ENCODE data around the gene PARS2. TPM values are rescaled to one million over a fixed set of nuclear protein-coding genes. Genes with fewer than 3 reads are reported as not detected.

PARS2 gene
- total RNA-seq, 6 experiments from 2014 or later, result 3.3 to 4.2 (median 3.6) TPM

GRCh38 chr1:54710841-54711240 lies 53.5 kb downstream of the PARS2 start:
- H3K9me3 Mint-ChIP-seq, result no peaks in the 10 kb centered on the region
- TF ChIP-seq, protein P1, sequence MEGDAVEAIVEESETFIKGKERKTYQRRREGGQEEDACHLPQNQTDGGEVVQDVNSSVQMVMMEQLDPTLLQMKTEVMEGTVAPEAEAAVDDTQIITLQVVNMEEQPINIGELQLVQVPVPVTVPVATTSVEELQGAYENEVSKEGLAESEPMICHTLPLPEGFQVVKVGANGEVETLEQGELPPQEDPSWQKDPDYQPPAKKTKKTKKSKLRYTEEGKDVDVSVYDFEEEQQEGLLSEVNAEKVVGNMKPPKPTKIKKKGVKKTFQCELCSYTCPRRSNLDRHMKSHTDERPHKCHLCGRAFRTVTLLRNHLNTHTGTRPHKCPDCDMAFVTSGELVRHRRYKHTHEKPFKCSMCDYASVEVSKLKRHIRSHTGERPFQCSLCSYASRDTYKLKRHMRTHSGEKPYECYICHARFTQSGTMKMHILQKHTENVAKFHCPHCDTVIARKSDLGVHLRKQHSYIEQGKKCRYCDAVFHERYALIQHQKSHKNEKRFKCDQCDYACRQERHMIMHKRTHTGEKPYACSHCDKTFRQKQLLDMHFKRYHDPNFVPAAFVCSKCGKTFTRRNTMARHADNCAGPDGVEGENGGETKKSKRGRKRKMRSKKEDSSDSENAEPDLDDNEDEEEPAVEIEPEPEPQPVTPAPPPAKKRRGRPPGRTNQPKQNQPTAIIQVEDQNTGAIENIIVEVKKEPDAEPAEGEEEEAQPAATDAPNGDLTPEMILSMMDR (IDR thresholded peaks at IDR 0.05), result no peak
- peaks cover 12% of the 10 kb centered on the region for H3K4me1 Mint-ChIP-seq (ENCODE audit: low read depth)
- no peak overlapping the region for H3K27ac Mint-ChIP-seq
- no peak for DNase-seq
- H3K36me3 Mint-ChIP-seq (ENCODE audit: low read depth), result no peaks in the 10 kb centered on the region
- peaks cover 32% of the 10 kb centered on the region for H3K27me3 Mint-ChIP-seq (ENCODE audit: insufficient read depth)
- H3K4me3 Mint-ChIP-seq, result no peak overlapping the region

- TF ChIP-seq, protein P1 (IDR thresholded peaks at IDR 0.05), result no peak
- H3K9me3 Mint-ChIP-seq, result no peaks in the 10 kb centered on the region
- peaks cover 32% of the 10 kb centered on the region for H3K27me3 Mint-ChIP-seq (ENCODE audit: insufficient read depth)
- no peak for DNase-seq
- no peak overlapping the region for H3K4me3 Mint-ChIP-seq
- H3K27ac Mint-ChIP-seq, result no peak overlapping the region
- peaks cover 10% of the 10 kb centered on the region for H3K4me1 Mint-ChIP-seq (ENCODE audit: low read depth)
- no peaks in the 10 kb centered on the region for H3K36me3 Mint-ChIP-seq (ENCODE audit: low read depth)
Observed at GRCh38 chr1:54710434-54710833, 53.9 kb downstream of the PARS2 start.

DNA sequence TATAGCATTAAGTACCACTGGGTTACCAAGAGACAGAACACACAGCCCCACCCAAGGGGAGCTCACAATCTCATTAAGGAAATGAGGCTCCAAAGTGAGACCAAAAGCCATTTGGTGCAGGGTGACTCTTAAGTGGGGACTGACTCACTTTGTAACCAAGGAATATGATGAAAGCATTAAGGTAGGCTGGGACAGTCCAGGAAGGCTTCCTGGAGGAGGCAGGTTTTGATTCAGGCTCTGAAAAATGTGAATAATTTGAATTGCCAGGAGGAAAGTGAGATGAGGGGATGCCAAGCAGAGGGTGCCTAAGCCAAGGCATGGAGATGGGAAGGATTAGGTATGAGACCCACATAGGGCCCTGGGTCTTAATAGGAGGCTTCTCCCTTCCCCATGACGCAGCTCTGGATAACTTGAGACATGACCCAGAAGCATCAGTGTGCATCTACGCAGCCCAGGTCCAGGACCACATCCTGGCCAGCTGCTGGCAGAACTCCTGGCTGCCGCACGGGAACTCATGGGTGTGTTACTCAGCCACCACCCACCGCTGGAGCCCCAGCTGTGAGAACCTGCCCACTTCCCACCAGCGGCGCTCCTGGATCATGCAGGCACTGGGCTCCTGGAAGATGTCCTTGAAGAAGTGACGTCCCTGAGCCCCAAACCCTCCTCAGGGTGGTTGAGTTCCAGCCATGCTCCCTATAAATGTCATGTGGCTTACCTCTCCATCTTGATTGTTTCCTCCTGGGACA lies 54.6 kb downstream of the PARS2 start:
- Mint-ChIP-seq H3K27me3 (ENCODE audit: insufficient read depth) (peaks cover 32% of the 10 kb centered on the region), H3K4me1 (ENCODE audit: low read depth) (peaks cover 5% of the 10 kb centered on the region; the same call in 1 of the 2 replicates), H3K36me3 (ENCODE audit: low read depth) (no peaks in the 10 kb centered on the region), H3K9me3 (no peaks in the 10 kb centered on the region), H3K4me3 (no peak overlapping the region), H3K27ac (no peak overlapping the region)
- TF ChIP-seq, protein P1 (IDR thresholded peaks at IDR 0.05), result no peak
- DNase-seq, result no peak

DNA sequence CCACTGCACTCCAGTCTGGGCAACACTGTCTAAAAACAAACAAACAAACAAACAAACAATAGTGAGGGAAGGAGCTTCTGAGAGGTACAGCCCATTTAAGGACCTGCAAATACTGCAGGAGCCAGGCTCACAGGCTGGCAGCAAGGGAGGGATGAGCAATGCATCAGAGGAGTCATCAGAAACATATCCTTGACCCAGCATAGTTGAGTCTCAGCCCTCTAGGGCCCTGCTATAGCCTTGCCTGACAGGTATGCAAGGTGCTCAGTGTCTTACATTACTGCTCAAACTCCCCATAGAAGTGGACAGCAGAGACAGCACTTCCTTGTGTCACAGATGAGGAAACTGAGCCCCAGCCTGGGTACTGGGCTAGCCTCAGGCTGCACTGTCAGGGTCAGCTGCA lies 55.9 kb downstream of the PARS2 start:
- H3K4me3 Mint-ChIP-seq, result no peak overlapping the region
- H3K36me3 Mint-ChIP-seq (ENCODE audit: low read depth), result no peaks in the 10 kb centered on the region
- no peak overlapping the region for H3K27ac Mint-ChIP-seq
- peaks cover 31% of the 10 kb centered on the region for H3K27me3 Mint-ChIP-seq (ENCODE audit: insufficient read depth)
- no peak for DNase-seq
- H3K9me3 Mint-ChIP-seq, result no peaks in the 10 kb centered on the region
- peaks cover 5% of the 10 kb centered on the region; the same call in 1 of the 2 replicates for H3K4me1 Mint-ChIP-seq (ENCODE audit: low read depth)
- TF ChIP-seq, protein P1 (IDR thresholded peaks at IDR 0.05), result no peak

Other genes starting within 250 kb of the PARS2 start
- 1 to 10 TPM; 2.9 to 4.8 (median 3.8) TPM for gene ACOT11, start 216.3 kb downstream of the PARS2 start, total RNA-seq (2021; fragmentation: NEBNext Ultra II Directional; extraction: Animal tissue kit (Norgen Biotek cat#: 25700))
- gene FAM151A, start 141.0 kb downstream of the PARS2 start, total RNA-seq (2021; fragmentation: NEBNext Ultra II Directional; extraction: Animal tissue kit (Norgen Biotek cat#: 25700)), result not detected
- gene MROH7, start 122.7 kb downstream of the PARS2 start, total RNA-seq (2021; fragmentation: NEBNext Ultra II Directional; extraction: Animal tissue kit (Norgen Biotek cat#: 25700)), result under 1 TPM in 1 of 6 experiments, not detected in 5; 0.09 TPM
- 10 to 100 TPM; 20.1 to 31.5 (median 28.2) TPM for gene TTC4, start 48.7 kb downstream of the PARS2 start, total RNA-seq (2021; fragmentation: NEBNext Ultra II Directional; extraction: Animal tissue kit (Norgen Biotek cat#: 25700))
- not detected for gene TTC22, start 36.8 kb upstream of the PARS2 start, total RNA-seq (2021; fragmentation: NEBNext Ultra II Directional; extraction: Animal tissue kit (Norgen Biotek cat#: 25700))
- gene DHCR24, start 122.7 kb upstream of the PARS2 start, total RNA-seq (2021; fragmentation: NEBNext Ultra II Directional; extraction: Animal tissue kit (Norgen Biotek cat#: 25700)), result 10 to 100 TPM; 39.3 to 88.4 (median 74.8) TPM
- not detected for gene TMEM61, start 216.1 kb upstream of the PARS2 start, total RNA-seq (2021; fragmentation: NEBNext Ultra II Directional; extraction: Animal tissue kit (Norgen Biotek cat#: 25700))
- not detected for gene BSND, start 234.4 kb upstream of the PARS2 start, total RNA-seq (2021; fragmentation: NEBNext Ultra II Directional; extraction: Animal tissue kit (Norgen Biotek cat#: 25700))